NB4 (cell line): ENCODE measurements around the gene SNAI3.

Experiments
- CTCF ChIP-seq: IDR thresholded peaks from one replicate; pipeline ENCODE4 v1.5.1; 2012; ENCODE audit warnings: low read depth, low read length
- MAX ChIP-seq: IDR thresholded peaks from 2 replicates; pipeline ENCODE4 v1.6.1; 2011; ENCODE audit warnings: low read depth, low read length

GRCh38 chr16:88719933-88720296 is 33.6 kb upstream of the SNAI3 start:
- TF ChIP-seq CTCF (no peak), MAX (no peak)
